OCI-LY1 (cell line): ENCODE measurements around the gene DUSP16.

ENCODE experiments used
- H2AFZ ChIP-seq: fragments of 200-600 bp; sonication (generic), shearing (Covaris generic); 2 replicates; pipeline ENCODE4 v1.6.0; 2014; ENCODE audit warnings: antibody characterized with exemption, mild to moderate bottlenecking, low read length
- H3F3A ChIP-seq: fragments of 200-600 bp; sonication (generic), shearing (Covaris generic); 2 replicates; pipeline ENCODE4 v1.6.0; 2014; ENCODE audit warnings: mild to moderate bottlenecking, antibody characterized with exemption, low read length, moderate library complexity; ENCODE audit not compliant: insufficient read depth
- H3K27ac ChIP-seq: fragments of 200-600 bp; sonication (generic); 2 replicates; pipeline ENCODE4 v1.5.1; 2014; ENCODE audit warnings: low read length, mixed run types, mild to moderate bottlenecking, low read depth; ENCODE audit not compliant: poor library complexity, severe bottlenecking
- H3K27me3 ChIP-seq: fragments of 200-600 bp; sonication (generic); 2 replicates; pipeline ENCODE4 v1.6.0; 2014; ENCODE audit warnings: antibody characterized with exemption, mild to moderate bottlenecking, low read length, moderate library complexity; ENCODE audit not compliant: insufficient read depth
- H3K36me3 ChIP-seq: fragments of 200-600 bp; sonication (generic); 2 replicates; pipeline ENCODE4 v1.6.1; 2014; ENCODE audit warnings: mild to moderate bottlenecking, antibody characterized with exemption, low read length, moderate library complexity, mixed read lengths; ENCODE audit not compliant: insufficient read depth
- H3K4me1 ChIP-seq: fragments of 200-600 bp; sonication (generic); 2 replicates; pipeline ENCODE4 v1.5.1; 2014; ENCODE audit warnings: mild to moderate bottlenecking, low read length, moderate library complexity; ENCODE audit not compliant: insufficient read depth, severe bottlenecking
- H3K4me2 ChIP-seq: fragments of 200-600 bp; sonication (generic), shearing (Covaris generic); 2 replicates; pipeline ENCODE4 v1.6.1; 2014; ENCODE audit warnings: low read length
- H3K4me3 ChIP-seq: fragments of 200-600 bp; sonication (generic); 2 replicates; pipeline ENCODE4 v1.5.1; 2014; ENCODE audit warnings: low read length, low read depth, mild to moderate bottlenecking, mixed read lengths; ENCODE audit not compliant: poor library complexity, severe bottlenecking
- H3K79me2 ChIP-seq: fragments of 200-600 bp; shearing (Covaris generic); 2 replicates; pipeline ENCODE4 v1.6.1; 2016; ENCODE audit warnings: mixed run types, low read length, mixed read lengths; ENCODE audit not compliant: insufficient read depth
- H3K9ac ChIP-seq: fragments of 200-600 bp; sonication (generic), shearing (Covaris generic); 2 replicates; pipeline ENCODE4 v1.6.1; 2014; ENCODE audit warnings: mild to moderate bottlenecking, low read length, mixed read lengths
- H3K9me2 ChIP-seq: fragments of 200-600 bp; sonication (generic), shearing (Covaris generic); 2 replicates; pipeline ENCODE4 v1.6.1; 2014; ENCODE audit warnings: low read depth, mild to moderate bottlenecking, low read length, mixed read lengths
- H3K9me3 ChIP-seq: fragments of 200-600 bp; shearing (Covaris generic); 2 replicates; pipeline ENCODE4 v1.6.1; 2014; ENCODE audit warnings: low read length, mixed read lengths
- H4K20me1 ChIP-seq: fragments of 200-600 bp; sonication (generic), shearing (Covaris generic); 2 replicates; pipeline ENCODE4 v1.6.0; 2016; ENCODE audit warnings: mild to moderate bottlenecking, low read length; ENCODE audit not compliant: insufficient read depth
- CTCF ChIP-seq: fragments of 200-600 bp; sonication (generic), shearing (Covaris generic); IDR thresholded peaks from 2 replicates; pipeline ENCODE4 v1.5.1; 2017; ENCODE audit warnings: mild to moderate bottlenecking, antibody characterized with exemption, low read length, moderate library complexity, mixed read lengths
- EZH2 ChIP-seq: fragments of 200-600 bp; sonication (generic), shearing (Covaris generic); IDR thresholded peaks from 2 replicates; pipeline ENCODE4 v1.8.0; 2017; ENCODE audit warnings: borderline replicate concordance, mixed run types, mild to moderate bottlenecking, antibody characterized with exemption, low read length, moderate library complexity, mixed read lengths

DUSP16 gene

GRCh38 chr12:12476857-12477531 is 85.7 kb downstream of the DUSP16 start:
- Histone ChIP-seq H3K4me2 (no peak overlapping the region), H3K9me3 (no peaks in the 10 kb centered on the region), H3K4me3 (no peak overlapping the region), H4K20me1 (no peaks in the 10 kb centered on the region), H3K27me3 (no peaks in the 10 kb centered on the region), H3K79me2 (no peaks in the 10 kb centered on the region), H3F3A (no peaks in the 10 kb centered on the region), H3K9me2 (no peaks in the 10 kb centered on the region), H3K36me3 (peaks cover 14% of the 10 kb centered on the region), H2AFZ (no peak overlapping the region), H3K4me1 (no peaks in the 10 kb centered on the region), H3K9ac (no peak overlapping the region), H3K27ac (no peak overlapping the region)
- TF ChIP-seq CTCF (no peak), EZH2 (no peak)

- no peak overlapping the region for H3K4me2 ChIP-seq
- H3K9ac ChIP-seq, result no peak overlapping the region
- H3K27ac ChIP-seq, result no peak overlapping the region
- no peaks in the 10 kb centered on the region for H3K9me2 ChIP-seq
- H3K4me1 ChIP-seq, result no peaks in the 10 kb centered on the region
- no peak overlapping the region for H2AFZ ChIP-seq
- H4K20me1 ChIP-seq, result no peaks in the 10 kb centered on the region
- H3K36me3 ChIP-seq, result peaks cover 8% of the 10 kb centered on the region
- no peaks in the 10 kb centered on the region for H3F3A ChIP-seq
- no peak overlapping the region for H3K4me3 ChIP-seq
- H3K79me2 ChIP-seq, result no peaks in the 10 kb centered on the region
- TF ChIP-seq CTCF, result no peak
- TF ChIP-seq EZH2, result no peak
- no peaks in the 10 kb centered on the region for H3K9me3 ChIP-seq
- H3K27me3 ChIP-seq, result no peaks in the 10 kb centered on the region
These were observed 87.5 kb downstream of the DUSP16 start for GRCh38 chr12:12474931-12475795.

GRCh38 chr12:12474471-12474928 is 88.2 kb downstream of the DUSP16 start:
- Histone ChIP-seq H3K9ac (no peak overlapping the region), H3K4me2 (no peak overlapping the region), H2AFZ (no peak overlapping the region), H3K27ac (no peak overlapping the region), H3K4me1 (no peaks in the 10 kb centered on the region), H3K4me3 (no peak overlapping the region), H3F3A (no peaks in the 10 kb centered on the region), H3K79me2 (no peaks in the 10 kb centered on the region), H3K9me2 (no peaks in the 10 kb centered on the region), H3K36me3 (peaks cover 5% of the 10 kb centered on the region), H3K9me3 (no peaks in the 10 kb centered on the region), H4K20me1 (no peaks in the 10 kb centered on the region), H3K27me3 (no peaks in the 10 kb centered on the region)
- TF ChIP-seq EZH2 (no peak), CTCF (no peak)
